Loucy (cell line): ENCODE measurements around the gene TCOF1.
"Not testable (repeated sequence)": the region's sequence is repeated elsewhere in the genome, so short reads cannot be mapped to it uniquely, and the experiment has no call there.

Source experiments
- CTCF ChIP-seq: fragments of 200-600 bp; sonication (generic); conservative IDR thresholded peaks from 2 replicates; pipeline ENCODE4 v1.5.1; 2014; ENCODE audit warnings: mild to moderate bottlenecking, antibody characterized with exemption, low read length
- EZH2phosphoT487 ChIP-seq: fragments of 200-600 bp; IDR thresholded peaks from 2 replicates; pipeline ENCODE4 v1.6.1; 2018; ENCODE audit warnings: antibody characterized with exemption, mild to moderate bottlenecking, moderate library complexity, borderline replicate concordance

DNA sequence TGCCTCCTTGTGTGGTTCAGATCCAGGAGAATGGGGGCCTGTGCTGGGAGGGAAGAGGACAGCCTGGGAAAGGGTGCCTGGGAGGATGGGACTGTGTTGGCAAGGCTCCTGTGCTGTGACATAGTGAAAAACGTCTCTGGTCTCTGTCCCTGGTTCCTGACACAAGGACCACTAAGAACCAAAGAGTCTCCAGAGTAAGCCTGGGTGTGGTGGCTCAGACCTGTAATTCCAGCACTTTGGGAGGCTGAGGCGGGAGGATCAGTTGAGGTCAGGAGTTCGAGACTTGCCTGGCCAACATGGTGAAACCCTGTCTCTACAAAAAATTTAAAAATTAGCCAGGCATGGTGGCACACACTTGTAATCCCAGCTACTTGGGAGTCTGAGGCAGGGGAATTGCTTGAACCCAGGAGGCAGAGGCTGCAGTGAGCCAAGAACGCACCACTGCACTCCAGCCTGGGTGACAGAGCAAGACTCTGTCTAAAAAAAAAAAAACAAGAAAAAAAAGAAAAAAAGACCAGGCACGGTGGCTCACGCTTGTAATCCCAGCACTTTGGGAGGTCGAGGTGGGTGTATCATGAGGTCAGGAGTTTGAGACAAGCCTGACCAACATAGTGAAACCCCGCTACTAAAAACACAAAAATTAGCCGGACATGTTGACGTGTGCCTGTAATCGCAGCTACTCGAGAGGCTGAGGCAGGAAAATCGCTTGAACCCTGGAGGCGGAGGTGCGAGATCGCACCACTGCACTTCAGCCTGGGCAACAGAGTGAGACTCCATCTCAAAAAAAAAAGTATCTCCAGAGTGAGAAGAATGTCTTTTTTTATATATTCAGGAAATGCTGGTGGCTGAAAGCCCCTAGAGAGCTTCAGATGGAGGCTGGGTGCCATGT is 56.6 kb downstream of the TCOF1 start:
- TF ChIP-seq CTCF, EZH2phosphoT487: not testable (repeated sequence)
